Esophagus squamous epithelium (tissue), 5 donors: Measurements from ENCODE around the gene HES5. TPM values are rescaled to one million over a fixed set of nuclear protein-coding genes. Genes with fewer than 3 reads are reported as not detected.

Experiments used
- DNase-seq: peaks from one replicate; lab custom pipeline; 2025; lab: John Stamatoyannopoulos, UW
- H3K27ac ChIP-seq, 4 donors: fragments of 200-600 bp; sonication (generic); one replicate each; pipeline ENCODE4 v1.5.1; 2016 to 2019; ENCODE audit warnings: mild to moderate bottlenecking in 1 of 4
- H3K27me3 ChIP-seq, 4 donors: fragments of 200-600 bp; sonication (generic); 1 replicate in 3 of 4; 2 replicates in 1 of 4; pipeline versions ENCODE4 v1.5.1 to v1.6.0; 2017 to 2021; ENCODE audit warnings: antibody characterized with exemption in 1 of 4
- H3K36me3 ChIP-seq, 3 donors: fragments of 200-600 bp; sonication (generic); one replicate each; pipeline ENCODE4 v1.5.1; 2016 to 2019
- H3K4me1 ChIP-seq, 3 donors: fragments of 200-600 bp; sonication (generic); one replicate each; pipeline ENCODE4 v1.5.1; 2017 to 2019
- H3K4me3 ChIP-seq, 4 donors: fragments of 200-600 bp; sonication (generic); 1 replicate in 3 of 4; 2 replicates in 1 of 4; pipeline ENCODE4 v1.5.1; 2016 to 2019; ENCODE audit warnings: mild to moderate bottlenecking in 2 of 4, moderate library complexity in 1 of 4
- H3K9me3 ChIP-seq, 3 donors: fragments of 200-600 bp; sonication (generic); one replicate each; pipeline ENCODE4 v1.5.1; 2016 to 2019
- POLR2A ChIP-seq, 4 donors: fragments of 450-650 bp; IDR thresholded peaks; one replicate each; pipeline ENCODE4 v1.6.1; 2017; ENCODE audit warnings: antibody characterized with exemption in 4 of 4, mild to moderate bottlenecking in 4 of 4, moderate library complexity in 3 of 4
- WGBS, 2 donors: methylation state at CpG; one replicate each; pipeline ENCODE4 v1.1.5; 2018; 5-methylcytosine and 5-hydroxymethylcytosine counted together
- intact Hi-C: fragments of 100-400 bp; cut with DNase I; formaldehyde crosslinking; loops from one replicate; pipeline ENCODE4 v1.15.0; 2022
- total RNA-seq, 4 donors: library from RNA; depleted of rRNA; stranded (reverse); fragments of >200 nt; gene quantifications; one replicate each; pipeline ENCODE4 v1.1.0, GENCODE V29; 2016
- TF ChIP-seq, protein P1 (sequence below), 6 experiments: fragments of 450-650 bp in 4 of 6; fragments of 200-600 bp in 2 of 6; sonication (generic) in 2 of 6; IDR thresholded peaks; one replicate each; pipeline ENCODE4 v1.5.1; 2016 to 2019; ENCODE audit warnings: antibody characterized with exemption in 6 of 6, mild to moderate bottlenecking in 4 of 6, moderate library complexity in 4 of 6
- donor health status: DM: yes; HTN: yes; CAD: no.

Gene HES5
- total RNA-seq, 4 donors from 2014 or later: 0.35 to 0.76 (median 0.70) TPM; not detected in 1

GRCh38 chr1:2479618-2480017 lies 50.4 kb downstream of the HES5 start:
- Histone ChIP-seq H3K27me3 (peaks cover 0 to 8% (median 0%) of the 10 kb centered on the region in 4 donors), H3K36me3 (peaks cover 0 to 6% (median 0%) of the 10 kb centered on the region in 3 donors), H3K27ac (peak overlapping the region in 2 of 4 donors; percentile 50 to 63), H3K4me1 (peaks cover 11 to 56% (median 21%) of the 10 kb centered on the region in 3 donors), H3K9me3 (no peaks in the 10 kb centered on the region), H3K4me3 (no peak overlapping the region)
- no peak for DNase-seq
- WGBS, 2 donors: 80 to 87% methylated on average over 7 to 15 of the region's 28 CpGs
- intact Hi-C loops: no loop called here
- no peak for TF ChIP-seq POLR2A (IDR thresholded peaks at IDR 0.05)
- TF ChIP-seq, protein P1, sequence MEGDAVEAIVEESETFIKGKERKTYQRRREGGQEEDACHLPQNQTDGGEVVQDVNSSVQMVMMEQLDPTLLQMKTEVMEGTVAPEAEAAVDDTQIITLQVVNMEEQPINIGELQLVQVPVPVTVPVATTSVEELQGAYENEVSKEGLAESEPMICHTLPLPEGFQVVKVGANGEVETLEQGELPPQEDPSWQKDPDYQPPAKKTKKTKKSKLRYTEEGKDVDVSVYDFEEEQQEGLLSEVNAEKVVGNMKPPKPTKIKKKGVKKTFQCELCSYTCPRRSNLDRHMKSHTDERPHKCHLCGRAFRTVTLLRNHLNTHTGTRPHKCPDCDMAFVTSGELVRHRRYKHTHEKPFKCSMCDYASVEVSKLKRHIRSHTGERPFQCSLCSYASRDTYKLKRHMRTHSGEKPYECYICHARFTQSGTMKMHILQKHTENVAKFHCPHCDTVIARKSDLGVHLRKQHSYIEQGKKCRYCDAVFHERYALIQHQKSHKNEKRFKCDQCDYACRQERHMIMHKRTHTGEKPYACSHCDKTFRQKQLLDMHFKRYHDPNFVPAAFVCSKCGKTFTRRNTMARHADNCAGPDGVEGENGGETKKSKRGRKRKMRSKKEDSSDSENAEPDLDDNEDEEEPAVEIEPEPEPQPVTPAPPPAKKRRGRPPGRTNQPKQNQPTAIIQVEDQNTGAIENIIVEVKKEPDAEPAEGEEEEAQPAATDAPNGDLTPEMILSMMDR (IDR thresholded peaks at IDR 0.05): no peak

DNA sequence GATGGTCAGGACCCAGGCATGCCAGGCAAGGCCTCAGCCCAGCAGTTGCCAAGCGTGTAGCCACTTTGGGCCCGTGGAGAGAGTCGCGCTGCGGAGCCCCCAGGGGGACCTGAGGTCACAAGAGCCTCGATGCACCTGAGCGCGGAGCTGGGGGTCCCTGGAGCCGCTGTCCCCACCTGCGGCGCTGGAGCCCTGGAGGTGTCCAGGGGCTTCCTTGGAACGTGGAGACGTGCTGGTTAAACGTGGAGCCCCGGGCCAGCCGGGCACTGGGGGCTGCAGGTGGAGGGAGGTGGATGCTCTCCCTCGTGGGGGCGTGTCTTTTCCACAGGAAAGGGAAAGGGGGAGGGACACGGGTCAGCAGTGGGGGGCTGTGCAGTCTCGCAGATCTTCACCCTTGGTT lies 50.9 kb downstream of the HES5 start:
- WGBS, 2 donors: 65% methylated on average over 2 of the region's 20 CpGs; no CpG with 5 or more reads in 1 of the 2 donors
- DNase-seq: no peak
- intact Hi-C loops: no loop called here
- Histone ChIP-seq H3K27ac (no peak overlapping the region), H3K36me3 (peaks cover 0 to 2% (median 0%) of the 10 kb centered on the region in 3 donors), H3K4me1 (peaks cover 11 to 61% (median 21%) of the 10 kb centered on the region in 3 donors), H3K4me3 (no peak overlapping the region), H3K27me3 (peaks cover 0 to 8% (median 0%) of the 10 kb centered on the region in 4 donors), H3K9me3 (no peaks in the 10 kb centered on the region)
- no peak for TF ChIP-seq POLR2A (IDR thresholded peaks at IDR 0.05)
- TF ChIP-seq, protein P1 (IDR thresholded peaks at IDR 0.05): no peak

Other genes starting within 250 kb of the HES5 start
- gene MORN1, start 138.7 kb downstream of the HES5 start, total RNA-seq: 10 to 100 TPM in 1 of 4 donors, 1 to 10 TPM in 3; 6.7 to 10.8 (median 7.0) TPM
- gene RER1, start 138.4 kb downstream of the HES5 start, total RNA-seq: 100 to 1,000 TPM in 1 of 4 donors, 10 to 100 TPM in 3; 63.3 to 136 (median 75.7) TPM
- gene PEX10, start 117.7 kb downstream of the HES5 start, total RNA-seq: 10 to 100 TPM; 23.2 to 33.2 (median 27.2) TPM
- 10 to 100 TPM; 26.1 to 34.3 (median 31.5) TPM for gene PLCH2, start 54.0 kb downstream of the HES5 start, total RNA-seq
- 10 to 100 TPM; 11.8 to 29.1 (median 17.0) TPM for gene PANK4, start 3.7 kb downstream of the HES5 start, total RNA-seq
- gene TNFRSF14, start 26.1 kb upstream of the HES5 start, total RNA-seq: 10 to 100 TPM; 13.8 to 39.5 (median 19.6) TPM
- 10 to 100 TPM in 3 of 4 donors, 1 to 10 TPM in 1; 8.2 to 33.9 (median 11.3) TPM for gene PRXL2B, start 56.5 kb upstream of the HES5 start, total RNA-seq
- 1 to 10 TPM in 1 of 4 donors, not detected in 3; 3.1 TPM for gene MMEL1, start 102.8 kb upstream of the HES5 start, total RNA-seq